ENCODE measurements around the gene CMKLR1.

DNA sequence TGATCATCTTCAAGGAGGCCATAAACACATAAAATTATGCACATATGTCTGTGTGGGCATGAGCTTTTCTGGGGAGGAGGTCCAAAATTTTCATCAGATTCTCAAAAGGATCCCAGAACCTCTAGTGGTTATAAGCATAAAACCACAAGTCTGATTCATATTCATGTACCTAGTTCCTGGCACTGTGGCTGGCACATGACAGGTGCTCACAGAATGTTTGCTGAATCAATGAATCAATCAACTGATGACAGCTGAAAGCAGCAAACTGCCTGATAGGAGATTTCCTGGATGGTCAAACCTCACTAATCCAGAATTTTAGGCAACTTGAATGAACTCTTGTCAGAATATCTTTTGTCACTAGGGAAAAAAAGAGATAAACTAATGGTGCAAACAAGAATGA, 13.5 kb upstream of the CMKLR1 start:
- TF ChIP-seq, protein P1, sequence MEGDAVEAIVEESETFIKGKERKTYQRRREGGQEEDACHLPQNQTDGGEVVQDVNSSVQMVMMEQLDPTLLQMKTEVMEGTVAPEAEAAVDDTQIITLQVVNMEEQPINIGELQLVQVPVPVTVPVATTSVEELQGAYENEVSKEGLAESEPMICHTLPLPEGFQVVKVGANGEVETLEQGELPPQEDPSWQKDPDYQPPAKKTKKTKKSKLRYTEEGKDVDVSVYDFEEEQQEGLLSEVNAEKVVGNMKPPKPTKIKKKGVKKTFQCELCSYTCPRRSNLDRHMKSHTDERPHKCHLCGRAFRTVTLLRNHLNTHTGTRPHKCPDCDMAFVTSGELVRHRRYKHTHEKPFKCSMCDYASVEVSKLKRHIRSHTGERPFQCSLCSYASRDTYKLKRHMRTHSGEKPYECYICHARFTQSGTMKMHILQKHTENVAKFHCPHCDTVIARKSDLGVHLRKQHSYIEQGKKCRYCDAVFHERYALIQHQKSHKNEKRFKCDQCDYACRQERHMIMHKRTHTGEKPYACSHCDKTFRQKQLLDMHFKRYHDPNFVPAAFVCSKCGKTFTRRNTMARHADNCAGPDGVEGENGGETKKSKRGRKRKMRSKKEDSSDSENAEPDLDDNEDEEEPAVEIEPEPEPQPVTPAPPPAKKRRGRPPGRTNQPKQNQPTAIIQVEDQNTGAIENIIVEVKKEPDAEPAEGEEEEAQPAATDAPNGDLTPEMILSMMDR (IDR thresholded peaks at IDR 0.05), result no peak
- no peak for TF ChIP-seq POLR2A (IDR thresholded peaks at IDR 0.05)

Data from lower leg skin (tissue), 3 donors.